Measurements from ENCODE around the gene CIB4.
A peak's percentile ranks its signal among the peaks of the same experiment; 100 is the strongest.
"Not testable (repeated sequence)": the region's sequence is repeated elsewhere in the genome, so short reads cannot be mapped to it uniquely, and the experiment has no call there.

Gene CIB4

DNA sequence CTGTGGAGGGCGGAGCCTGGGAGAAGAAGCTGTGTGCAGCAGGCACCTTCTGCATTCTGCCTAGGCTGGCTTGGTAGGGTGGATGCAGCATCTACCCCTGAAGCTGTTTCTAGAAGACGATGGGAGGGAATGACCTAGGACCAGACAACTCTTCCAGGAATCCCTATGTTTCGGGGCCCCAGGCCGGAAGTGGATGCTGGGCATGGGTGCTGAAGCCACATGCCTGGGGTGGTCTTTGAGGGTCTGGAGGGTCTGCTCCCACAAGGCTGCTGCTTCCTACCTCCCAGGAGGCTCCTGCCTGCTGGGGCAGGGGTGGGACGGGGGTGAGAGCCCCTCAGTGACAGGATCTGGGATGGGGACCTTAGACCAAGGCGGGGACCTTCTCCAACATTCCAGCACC lies 61.0 kb downstream of the CIB4 start:
- no peak for DNase-seq

DNA sequence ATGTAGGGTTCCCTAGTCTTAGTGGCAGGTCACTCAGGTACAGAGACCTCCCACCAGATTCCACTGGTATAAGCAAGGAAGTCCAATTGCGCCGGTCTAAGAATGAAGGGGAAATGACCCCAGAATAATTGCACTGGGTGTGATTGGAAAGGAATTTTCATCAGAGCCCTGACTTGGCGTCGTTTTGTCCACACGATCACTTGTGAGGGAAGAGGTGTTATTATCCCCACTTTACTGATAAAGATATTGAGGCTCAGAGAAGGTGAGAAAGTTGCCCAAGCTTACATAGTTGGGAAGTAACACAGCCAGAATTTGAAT lies 61.5 kb downstream of the CIB4 start:
- DNase-seq = no peak

DNA sequence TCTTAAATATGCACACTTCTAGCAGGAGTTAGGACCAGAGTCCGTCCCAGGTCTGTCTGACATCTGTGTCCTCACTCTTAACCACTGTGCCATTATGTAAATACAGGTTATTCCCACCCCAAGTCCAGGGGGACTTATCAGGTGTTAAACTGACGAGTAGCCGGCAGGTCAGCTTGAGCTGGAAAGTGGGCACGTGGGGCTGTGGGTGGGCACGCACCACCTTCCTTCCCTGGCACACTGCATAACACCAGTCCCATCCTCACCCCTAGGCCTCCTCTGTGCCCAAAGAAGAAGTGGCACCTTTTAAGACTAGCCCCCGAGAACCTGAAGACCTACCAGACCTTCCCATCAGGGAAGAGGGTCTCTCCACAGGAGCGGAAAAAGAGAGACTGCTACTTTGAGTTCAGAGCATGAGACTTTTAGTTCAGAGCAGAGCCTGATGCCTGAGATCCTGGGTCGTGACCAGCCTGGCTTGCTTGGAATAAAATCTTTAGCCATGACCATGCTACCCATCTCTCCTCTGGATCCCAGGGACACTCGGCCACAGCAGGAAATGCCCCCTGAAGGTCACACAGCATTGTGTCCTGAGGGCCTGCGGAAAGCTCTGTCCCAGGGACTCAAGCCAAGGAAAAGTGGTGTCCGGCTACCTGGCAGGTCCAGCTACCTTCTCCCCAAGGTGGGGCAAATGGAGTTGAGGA lies 62.0 kb downstream of the CIB4 start:
- no peak for DNase-seq

DNA sequence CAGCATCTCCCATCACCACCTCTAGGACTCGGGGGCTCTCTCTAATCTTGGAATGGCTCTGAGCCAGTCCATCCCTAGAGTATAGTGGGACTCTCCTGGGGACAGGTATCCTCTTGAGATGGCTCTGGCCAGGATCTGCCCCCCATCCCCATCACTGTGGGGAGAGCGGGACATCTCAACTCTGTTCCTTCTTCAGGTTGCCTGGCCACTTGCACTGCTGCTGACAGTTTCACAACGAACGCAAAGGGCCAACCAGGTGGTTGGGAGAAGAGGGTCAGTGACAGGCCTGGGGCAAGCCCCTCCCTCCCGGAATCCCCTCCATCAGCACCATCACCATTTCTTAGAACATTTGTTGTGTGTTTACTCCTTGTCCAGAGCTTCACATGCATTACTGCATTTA lies 62.6 kb downstream of the CIB4 start:
- no peak for DNase-seq

DNA sequence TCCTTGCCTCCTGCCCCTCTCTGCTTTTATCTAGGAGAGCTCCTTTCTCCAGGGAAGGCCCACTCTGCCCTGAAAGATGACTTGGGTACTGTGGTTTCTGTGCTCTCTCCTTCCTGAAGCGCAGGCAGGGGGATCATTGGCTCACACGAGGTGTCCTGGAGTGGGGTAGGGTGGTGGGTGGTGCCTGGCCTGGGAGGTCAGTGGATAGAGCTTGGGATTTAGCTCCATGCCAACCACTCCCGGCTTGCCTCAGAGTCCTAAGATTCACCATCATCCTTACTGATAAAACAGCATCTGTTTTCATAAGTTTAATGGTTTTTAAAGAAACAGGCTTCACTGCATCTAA lies 63.1 kb downstream of the CIB4 start:
- DNase-seq = no peak

DNA sequence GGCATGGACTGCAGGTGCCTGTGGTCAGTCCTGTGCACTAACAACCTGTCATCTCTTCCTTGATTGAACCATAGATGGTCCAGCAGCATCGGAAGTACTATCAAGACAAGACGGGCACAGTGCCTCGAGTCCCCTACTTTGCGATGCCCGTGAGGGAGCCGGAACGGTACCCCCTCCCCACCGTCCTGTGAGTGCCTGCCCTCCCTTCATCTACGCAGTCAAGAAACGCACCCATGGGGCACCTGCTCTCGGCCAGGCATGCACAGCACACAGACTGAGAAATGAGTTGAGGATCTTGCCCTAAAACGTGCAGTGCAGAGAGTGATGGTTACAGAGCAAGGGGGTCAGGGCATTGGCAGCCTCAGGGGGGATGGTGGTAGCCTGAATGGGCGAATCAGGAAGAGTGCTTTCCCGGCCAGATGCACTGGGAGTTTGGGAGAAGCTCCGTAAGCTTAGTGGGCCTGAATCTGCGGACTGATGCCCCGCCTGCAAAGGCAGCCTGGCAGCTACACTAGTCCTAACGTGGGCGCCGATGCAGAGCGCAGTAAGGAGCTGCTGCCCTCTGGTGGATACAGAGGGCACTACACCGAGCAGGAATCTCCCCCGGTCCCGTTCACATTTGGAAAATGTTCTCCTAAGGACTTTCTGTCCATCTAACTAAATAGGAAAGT lies 63.6 kb downstream of the CIB4 start:
- peak; percentile 85 for DNase-seq

DNA sequence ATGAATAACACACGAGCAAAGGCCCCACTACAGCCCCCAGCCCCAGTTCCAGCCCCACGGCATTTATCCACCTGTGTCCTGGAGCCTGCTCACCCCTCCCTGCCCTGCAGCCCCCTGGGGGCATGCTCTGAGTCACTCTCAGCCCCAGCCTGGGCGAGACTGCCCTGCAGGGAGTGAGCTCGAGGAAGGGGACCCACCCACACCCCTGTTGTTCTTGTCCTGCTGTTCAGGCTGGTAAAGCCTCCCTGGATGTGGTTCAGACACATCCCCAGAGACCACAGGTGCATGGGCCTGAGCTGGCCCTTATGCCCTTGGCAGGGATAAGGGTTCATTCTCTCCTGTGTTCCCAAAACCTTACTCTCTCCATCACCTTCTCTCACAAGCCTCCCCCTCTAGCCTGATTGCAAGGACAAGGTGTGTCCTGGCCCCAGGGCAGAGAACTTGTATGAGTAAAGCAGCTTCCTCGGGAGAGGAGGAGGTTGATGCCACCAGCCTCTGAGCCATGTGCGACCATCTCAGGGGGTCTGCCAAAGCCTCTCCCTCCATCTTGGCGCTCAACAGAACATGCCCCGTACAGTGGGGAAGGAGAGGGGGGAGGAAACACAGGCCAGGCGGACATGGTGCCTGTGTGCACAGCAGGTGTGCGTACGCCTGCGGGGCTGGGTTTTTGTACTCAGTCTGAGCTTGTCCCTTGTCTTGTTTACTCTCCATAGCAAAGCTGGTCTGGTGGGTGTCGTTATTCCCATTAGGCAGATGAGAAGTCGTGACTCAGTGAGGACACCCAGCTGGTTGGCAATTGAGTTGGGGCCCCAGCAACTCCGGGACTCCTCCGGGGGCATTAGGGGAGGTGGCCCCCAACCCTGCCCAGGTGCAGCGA lies 64.4 kb downstream of the CIB4 start:
- DNase-seq = peak; percentile 92

DNA sequence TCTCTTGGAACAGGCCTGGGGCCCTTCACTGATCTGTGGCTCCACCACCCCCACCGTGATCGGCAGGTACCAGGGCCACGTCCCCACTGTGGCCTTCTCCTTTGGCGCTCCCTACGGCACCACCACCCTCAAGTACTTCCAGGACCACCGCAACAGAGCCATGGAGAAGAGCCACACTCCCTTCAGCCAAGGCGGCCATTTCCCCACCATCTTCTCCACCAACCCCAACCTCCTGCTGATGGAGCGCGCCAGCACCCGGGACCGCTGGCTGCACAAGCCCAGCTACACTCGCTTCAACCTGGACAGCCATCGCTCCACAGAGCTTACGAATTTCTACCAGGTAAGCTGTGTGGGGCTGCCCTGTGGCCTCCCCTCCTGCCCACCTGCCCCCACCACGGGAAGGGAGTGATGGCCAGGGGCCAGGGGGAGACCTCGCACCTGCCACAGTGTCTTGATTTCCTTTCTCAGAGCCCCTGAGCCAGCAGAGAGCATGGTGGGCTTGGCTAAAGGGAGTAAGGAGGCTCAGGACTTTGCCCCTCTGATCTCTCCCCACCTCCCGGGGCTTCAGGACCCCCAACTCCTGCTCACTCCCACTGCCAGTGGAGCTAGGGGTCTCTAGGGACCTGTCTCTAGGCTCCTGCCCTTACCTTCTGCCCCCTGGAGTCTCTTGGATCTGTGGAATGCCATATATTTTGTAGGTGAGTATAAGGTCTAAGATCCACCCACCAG lies 65.2 kb downstream of the CIB4 start:
- no peak for DNase-seq

DNA sequence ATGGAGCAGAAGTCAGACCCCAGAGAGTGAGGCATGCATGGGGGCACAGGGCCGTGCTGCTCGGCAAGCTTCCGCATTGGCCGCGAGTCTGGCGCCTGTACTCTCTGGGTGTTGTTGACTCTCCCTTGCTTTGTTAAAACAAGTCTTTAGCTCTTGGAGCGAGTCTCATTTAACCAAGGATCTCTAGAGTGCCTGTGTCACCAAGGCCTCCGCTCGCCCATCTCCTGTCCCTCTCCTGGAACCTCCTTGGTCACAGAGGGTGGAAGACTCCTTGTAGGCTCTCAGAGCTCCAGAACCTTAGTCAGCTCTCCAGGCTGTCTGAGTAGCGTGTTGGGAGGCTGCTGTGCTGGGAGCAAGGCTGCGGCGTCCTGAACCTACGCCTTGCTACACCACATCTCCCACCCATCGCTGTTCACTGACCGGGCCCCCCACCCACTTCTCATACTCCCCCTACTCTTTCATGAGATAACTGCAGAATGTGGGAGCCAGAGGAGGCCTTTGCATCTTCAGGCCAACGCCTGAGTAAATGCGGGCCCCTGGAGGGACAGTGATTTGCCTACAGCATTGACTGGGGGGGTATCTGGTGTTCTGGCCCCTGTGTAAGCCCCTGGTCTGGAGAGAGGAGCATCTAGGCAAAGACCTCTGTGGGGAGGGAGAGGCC lies 66.1 kb downstream of the CIB4 start:
- DNase-seq = no peak

DNA sequence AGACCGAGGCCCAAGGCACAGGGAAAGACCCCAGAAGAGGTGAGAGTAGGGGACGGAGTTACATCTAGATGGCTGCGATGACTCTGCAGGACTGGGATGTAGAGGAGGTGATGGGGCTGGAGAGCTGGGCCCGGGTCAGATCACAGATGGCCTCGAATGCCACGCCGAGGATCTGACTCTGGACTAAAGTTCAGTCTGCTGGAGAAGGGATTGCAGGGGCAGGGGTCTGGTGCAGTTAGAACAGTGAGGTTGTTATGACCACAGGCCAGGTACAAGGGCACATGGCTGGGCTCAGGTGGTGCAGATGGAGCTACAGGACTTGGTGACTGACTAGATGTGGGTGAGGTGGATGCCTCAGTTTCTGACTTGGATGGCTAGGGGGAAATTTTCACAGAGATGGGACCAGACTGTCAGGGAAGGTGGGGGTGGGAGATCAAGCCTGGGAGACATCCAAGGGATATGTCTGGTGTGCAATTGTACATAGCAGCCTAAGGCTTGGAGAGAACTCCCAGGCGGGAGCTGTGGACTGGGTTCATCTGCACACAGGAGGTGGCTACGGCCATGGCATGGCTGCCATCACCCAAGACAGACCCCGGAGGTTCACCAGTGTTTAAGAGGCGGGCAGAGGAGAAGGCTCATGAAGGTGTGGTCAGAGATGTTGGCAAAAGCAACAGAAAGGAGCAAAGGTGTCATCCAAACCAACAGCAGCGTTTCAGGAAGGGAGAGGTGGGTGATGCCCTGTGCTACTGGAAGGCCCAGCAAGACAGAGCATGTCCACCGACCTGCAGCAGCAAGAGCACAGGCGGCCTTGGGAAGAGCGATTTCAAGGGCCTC lies 66.9 kb downstream of the CIB4 start:
- DNase-seq = no peak

DNA sequence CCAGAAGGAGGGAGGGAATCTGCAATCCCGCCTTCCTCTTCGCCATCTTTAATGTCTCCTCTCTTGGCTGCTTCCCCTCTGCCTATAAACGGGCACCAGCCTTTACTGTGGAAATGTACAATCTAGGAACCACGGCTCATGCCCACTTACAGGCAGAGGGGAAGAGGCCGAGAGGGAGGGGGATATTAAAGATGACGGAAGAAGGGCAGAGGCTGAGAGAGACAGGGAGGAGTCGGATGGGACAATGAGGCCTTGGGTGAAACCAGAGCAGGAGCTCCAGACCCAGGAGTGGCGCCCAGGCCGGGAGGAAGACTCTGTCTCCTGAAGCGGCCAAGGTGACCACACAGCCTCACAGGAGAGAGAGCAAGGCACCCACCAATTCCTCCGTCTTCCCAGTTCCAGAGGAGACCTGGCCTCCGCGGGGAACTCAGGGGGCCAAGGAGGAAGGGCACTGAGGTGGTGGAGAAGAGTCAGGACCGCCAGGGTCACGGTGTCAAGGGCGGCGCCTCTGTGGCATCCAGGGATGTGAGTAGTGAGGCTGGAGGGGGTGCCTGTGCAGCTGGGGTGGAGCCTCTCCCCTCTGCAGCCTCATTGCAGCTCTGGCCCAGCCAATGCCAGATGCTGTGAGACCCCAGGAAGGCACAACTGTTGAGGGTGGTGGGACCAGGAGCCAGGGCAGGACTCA lies 67.8 kb downstream of the CIB4 start:
- no peak for DNase-seq

DNA sequence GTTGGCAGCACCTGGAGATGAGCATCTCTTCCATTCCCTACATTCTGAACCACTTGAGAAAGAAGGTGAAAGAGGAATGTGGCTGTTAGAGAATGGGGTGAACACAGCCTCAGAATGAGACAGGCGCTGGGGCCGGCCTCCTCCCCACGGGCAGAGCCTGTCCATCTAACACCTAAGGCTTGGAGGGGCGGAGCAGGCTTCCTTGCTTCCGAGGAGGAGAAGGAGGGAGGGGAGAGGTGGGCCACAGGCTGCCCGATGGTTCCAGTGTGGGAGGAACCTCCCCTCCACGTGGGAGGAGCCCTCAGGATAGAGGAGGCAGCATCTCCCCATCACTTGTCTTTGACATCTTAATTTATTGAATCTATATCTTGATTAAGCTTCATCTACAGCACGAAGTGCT lies 68.6 kb downstream of the CIB4 start:
- DNase-seq = no peak

DNA sequence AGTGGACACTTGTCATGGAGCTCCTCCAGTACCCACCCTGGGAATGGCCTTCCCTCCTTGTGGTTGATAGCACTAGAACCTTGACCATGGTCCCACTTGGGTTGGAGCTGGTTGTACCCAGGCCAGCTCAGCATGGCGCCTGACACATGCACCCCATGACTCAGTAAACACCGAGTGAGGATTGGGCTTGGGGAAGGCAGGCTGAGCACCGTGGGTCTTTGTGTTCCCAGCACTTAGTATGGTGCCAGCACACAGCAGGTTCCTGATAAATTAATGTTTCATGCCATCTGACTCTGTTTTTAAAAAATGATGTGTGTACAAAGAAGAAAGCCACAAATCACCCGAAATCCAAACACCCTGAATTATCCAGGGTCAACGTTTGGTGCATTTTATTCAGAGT lies 69.8 kb downstream of the CIB4 start:
- peak; percentile 86 for DNase-seq

DNA sequence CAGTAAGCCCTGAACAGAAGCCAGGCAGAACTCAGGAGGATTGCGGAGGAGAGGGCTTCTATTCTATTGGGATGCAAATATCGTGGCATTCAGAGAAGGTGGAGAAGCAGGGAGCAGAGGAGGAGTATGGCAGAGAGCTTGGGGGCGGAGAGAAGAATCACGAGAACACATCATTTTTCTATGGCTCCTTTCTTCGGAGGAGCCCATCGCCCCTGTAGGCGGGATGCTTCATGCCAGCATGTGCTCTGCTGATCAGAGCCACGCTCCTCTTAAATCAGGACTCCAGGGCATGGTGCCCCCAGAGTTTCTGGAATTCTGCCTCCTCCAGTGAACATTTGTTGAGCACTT lies 71.1 kb downstream of the CIB4 start:
- DNase-seq = no peak

DNA sequence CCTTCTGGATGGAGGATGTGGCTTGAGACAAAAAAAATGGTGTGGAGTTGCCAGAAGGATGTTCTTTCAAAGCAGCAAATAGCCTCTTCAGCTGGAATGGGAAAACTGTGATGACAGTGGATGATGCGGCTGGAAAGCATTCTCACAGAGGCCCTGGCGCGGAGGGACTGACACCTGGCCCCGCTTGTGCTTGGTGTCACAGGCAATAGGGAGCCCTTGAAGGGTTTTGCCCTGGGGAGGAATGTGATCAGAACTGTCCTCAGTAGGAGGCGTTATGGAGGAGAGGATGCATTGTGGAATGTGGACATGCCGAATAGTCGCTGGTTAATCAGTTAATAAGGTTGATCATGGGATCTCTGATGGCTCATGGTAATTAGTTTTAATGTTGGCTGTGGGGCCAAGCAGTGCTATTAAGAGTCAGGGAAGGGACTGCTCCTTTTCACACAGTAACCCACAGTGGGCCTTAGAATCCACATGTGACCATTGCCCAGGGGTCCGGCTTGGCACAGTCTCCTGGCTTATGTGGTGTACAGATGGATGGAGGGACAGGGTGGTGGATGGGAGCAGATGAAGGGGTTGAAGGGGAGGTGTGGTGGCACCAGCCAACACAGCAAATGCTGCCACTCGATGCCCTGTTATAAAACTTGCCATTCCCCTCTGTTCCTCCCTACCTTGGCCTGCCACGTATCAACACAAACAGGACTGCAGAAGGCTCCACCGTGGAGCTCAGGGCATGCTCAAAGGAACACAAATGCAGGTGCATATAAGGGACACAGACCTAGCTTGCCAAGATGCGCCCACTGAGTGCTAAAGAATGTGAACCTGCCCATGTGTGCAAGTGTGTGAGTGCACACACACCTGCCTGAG lies 71.7 kb downstream of the CIB4 start:
- DNase-seq = no peak

DNA sequence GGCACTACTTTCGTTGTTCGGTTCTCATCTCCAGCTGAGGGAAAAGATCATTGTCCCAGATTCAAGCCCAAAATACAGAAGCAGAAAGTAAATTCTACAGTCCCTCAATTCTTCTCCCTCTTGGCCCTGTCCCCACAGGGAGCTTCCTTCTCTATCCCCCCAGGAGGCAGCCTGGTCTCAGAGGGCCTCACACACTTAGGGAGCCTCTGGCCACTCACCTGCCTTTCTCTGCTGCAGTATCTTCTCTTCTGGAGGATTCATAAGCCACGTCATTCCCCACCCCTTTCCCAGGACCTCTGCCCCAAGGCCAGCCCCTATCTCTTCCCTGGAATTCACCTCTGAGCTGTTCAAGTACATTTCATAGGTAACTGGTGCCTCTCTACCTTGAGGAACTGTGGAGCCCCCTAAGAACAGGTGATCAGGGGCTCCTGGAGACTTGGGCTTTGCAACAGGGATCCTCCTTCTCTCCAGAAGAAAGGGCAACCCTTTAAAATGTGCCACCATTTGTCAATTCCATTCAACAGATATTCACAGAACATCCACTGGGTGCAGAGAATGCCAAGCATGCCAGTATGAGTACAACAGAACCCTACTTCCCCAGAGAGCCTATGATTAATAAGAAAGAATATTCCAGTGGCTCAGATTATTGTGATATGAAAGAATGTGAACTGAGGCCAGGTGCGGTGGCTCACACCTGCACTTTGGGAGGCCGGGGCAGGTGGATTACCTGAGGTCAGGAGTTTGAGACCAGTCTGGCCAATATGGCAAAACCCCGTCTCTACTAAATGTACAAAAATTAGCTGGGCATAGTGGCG lies 72.9 kb downstream of the CIB4 start:
- DNase-seq = no peak

DNA sequence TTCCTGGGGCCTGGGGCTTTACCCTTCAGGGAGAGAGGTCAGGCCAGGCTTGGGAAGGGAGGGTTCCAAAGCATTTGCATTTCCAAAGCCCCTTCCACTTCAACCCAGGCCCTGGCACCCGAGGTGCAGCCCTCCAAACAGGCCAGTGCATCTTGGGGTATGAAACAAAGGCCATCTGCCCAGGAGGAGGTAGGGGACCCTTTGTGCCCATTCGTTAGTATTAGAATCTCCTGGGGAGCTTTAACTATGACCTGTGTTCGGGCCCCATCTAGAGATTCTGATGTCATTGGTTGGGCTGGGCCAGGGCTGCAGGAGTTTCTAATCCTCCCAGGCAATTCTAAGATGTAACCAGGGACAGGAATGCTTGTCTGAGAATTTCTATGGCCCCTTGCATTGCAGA lies 73.6 kb downstream of the CIB4 start:
- DNase-seq = no peak

DNA sequence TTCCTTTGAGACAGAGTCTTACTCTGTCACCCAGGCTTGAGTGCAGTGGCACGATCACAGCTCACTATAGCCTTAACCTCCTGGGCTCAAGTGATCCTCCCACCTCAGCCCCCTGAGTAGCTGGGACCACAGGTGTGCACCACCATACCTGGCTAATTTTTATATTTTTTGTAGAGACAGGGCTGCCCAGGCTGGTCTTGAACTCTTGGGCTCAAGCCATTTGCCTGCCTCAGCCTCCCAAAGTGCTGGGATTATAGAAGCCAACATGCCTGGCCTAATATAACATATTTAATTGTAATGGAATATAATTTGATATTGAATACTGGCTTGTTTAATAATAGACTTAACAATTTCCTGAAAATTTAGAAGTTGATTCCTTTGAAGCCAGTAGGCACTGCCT lies 74.4 kb downstream of the CIB4 start:
- not testable (repeated sequence) for DNase-seq

DNA sequence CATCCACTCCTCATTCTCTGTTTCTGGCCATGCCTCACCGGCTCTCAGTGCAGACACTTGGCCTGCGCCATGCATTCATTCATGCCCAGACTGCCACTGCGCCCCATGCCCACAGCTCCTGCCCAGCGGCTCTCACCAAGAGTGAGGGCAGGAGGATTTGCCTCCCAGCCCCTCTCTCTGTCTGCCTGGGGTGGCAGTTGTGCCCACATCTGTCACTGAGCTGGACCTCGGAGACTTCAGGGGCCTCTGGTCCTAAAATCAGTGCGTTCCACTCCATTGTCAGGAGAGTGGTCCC lies 75.1 kb downstream of the CIB4 start:
- DNase-seq = no peak

DNA sequence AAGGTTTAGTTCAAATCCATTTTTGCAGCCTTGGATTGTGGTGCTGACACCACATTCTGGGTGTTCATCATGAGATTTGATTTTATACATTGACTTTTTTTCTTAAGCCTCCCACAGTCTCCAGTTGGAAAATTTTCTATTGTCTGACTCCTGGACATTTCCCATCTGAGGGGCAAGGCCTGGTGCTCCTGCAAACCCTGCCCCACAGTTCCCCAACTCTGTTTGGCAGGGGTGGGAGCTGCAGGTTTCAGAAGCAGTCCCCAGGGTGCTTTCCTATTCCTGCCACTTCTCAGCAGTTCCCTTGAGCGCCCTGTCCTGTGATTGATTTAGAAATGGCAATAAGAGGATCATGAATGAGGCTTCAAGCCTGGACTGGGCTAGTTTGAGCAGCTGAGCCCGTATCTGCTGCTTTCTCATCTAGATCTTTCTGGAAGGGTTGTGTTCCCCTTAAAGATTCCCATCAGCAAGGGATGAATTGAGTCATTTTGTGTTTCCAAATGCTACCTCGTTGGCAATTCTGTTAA lies 77.0 kb downstream of the CIB4 start:
- DNase-seq = no peak
